IMR-90 (cell line): ENCODE data around the gene STXBP6. TPM values are rescaled to one million over a fixed set of nuclear protein-coding genes. Genes with fewer than 3 reads are reported as not detected.

ENCODE experiments used
- ATAC-seq: fragments of 200-7000 bp; cut with Tn5 transposase; 2 replicates; pipeline ENCODE4 v1.9.1; 2020; ENCODE audit warnings: low read depth, mild to moderate bottlenecking, moderate library complexity
- BruUV-seq: library from RNA; stranded (reverse); fragments of 400-500 nt; replicated peaks from 2 replicates; lab custom pipeline; 2021; lab: Mats Ljungman, UMichigan
- CTCF ChIA-PET: fragments of 300-600 bp; formaldehyde crosslinking; extraction: SDS; loops from one replicate; lab custom pipeline; 2021; ENCODE audit warnings: antibody characterized with exemption; lab: Yijun Ruan, JAX
- POLR2A ChIA-PET: fragments of 300-600 bp; sonication (Branson Sonifier 250); formaldehyde crosslinking; loops from one replicate; lab custom pipeline; 2022; ENCODE audit warnings: antibody characterized with exemption; ENCODE audit not compliant: unreplicated experiment; lab: Charles Lee
- DNase-seq: peaks from one replicate; pipeline ENCODE4 v3.0.0; 2013
- H2AFZ ChIP-seq: replicated peaks from 2 replicates; pipeline ENCODE3; 2013; ENCODE audit warnings: low read length, mild to moderate bottlenecking; ENCODE audit not compliant: poor library complexity
- H2AK5ac ChIP-seq: 2 replicates; pipeline ENCODE4 v1.6.1; 2013; ENCODE audit warnings: low read depth, low read length, inconsistent platforms
- H2AK9ac ChIP-seq: replicated peaks from 2 replicates; pipeline ENCODE3; 2013; ENCODE audit warnings: mild to moderate bottlenecking, low read depth, low read length, moderate library complexity; ENCODE audit not compliant: poor library complexity
- H2BK120ac ChIP-seq: 2 replicates; pipeline ENCODE4 v1.6.1; 2013; ENCODE audit warnings: low read depth, low read length, inconsistent platforms
- H2BK15ac ChIP-seq: 3 replicates; pipeline ENCODE4 v1.6.1; 2013; ENCODE audit warnings: low read depth, low read length, inconsistent platforms
- H2BK20ac ChIP-seq: 2 replicates; pipeline ENCODE4 v1.6.1; 2013; ENCODE audit warnings: low read depth, mild to moderate bottlenecking, inconsistent platforms, low read length, moderate library complexity
- H2BK5ac ChIP-seq: 2 replicates; pipeline ENCODE4 v1.6.1; 2013; ENCODE audit warnings: mild to moderate bottlenecking, low read depth, low read length, inconsistent platforms; ENCODE audit not compliant: poor library complexity, severe bottlenecking
- H3K14ac ChIP-seq: replicated peaks from 2 replicates; pipeline ENCODE4 v1.6.1; 2013; ENCODE audit warnings: low read depth, low read length, inconsistent platforms
- H3K18ac ChIP-seq: 2 replicates; pipeline ENCODE4 v1.6.1; 2013; ENCODE audit warnings: low read depth, low read length, control low read depth
- H3K23ac ChIP-seq: 2 replicates; pipeline ENCODE4 v1.6.1; 2013; ENCODE audit warnings: low read depth, low read length, inconsistent platforms
- H3K27ac ChIP-seq: 2 replicates; pipeline ENCODE4 v1.5.1; 2013; ENCODE audit warnings: mild to moderate bottlenecking, control low read depth, low read length; ENCODE audit not compliant: insufficient read depth
- H3K27me3 ChIP-seq: 2 replicates; pipeline ENCODE4 v1.6.1; 2013; ENCODE audit warnings: low read length; ENCODE audit not compliant: control insufficient read depth, insufficient read depth
- H3K36me3 ChIP-seq: 2 replicates; pipeline ENCODE4 v1.6.1; 2013; ENCODE audit warnings: low read length, mixed read lengths; ENCODE audit not compliant: control insufficient read depth, insufficient read depth
- H3K4ac ChIP-seq: 2 replicates; pipeline ENCODE4 v1.6.1; 2013; ENCODE audit warnings: low read depth, low read length, inconsistent platforms
- H3K4me1 ChIP-seq: 2 replicates; pipeline ENCODE4 v1.6.1; 2013; ENCODE audit warnings: low read length, mixed read lengths; ENCODE audit not compliant: control insufficient read depth, insufficient read depth
- H3K4me2 ChIP-seq: 2 replicates; pipeline ENCODE4 v1.6.1; 2013; ENCODE audit warnings: low read depth, mild to moderate bottlenecking, control low read depth, low read length, moderate library complexity
- H3K4me3 ChIP-seq: 2 replicates; pipeline ENCODE4 v1.5.1; 2013; ENCODE audit warnings: low read depth, mild to moderate bottlenecking, control low read depth, low read length, moderate library complexity; ENCODE audit not compliant: insufficient read depth
- H3K56ac ChIP-seq: 2 replicates; pipeline ENCODE4 v1.6.1; 2013; ENCODE audit warnings: low read length, inconsistent platforms; ENCODE audit not compliant: insufficient read depth; ENCODE audit errors: extremely low read depth
- H3K79me1 ChIP-seq, 2 experiments: 2 replicates each; pipeline ENCODE4 v1.6.1; 2013; ENCODE audit warnings: low read length in 2 of 2, inconsistent platforms in 1 of 2, low read depth in 1 of 2
- H3K9ac ChIP-seq: 2 replicates; pipeline ENCODE4 v1.6.1; 2013; ENCODE audit warnings: low read depth, low read length, control low read depth
- H3K9me1 ChIP-seq: 2 replicates; pipeline ENCODE4 v1.6.1; 2013; ENCODE audit warnings: low read length, inconsistent platforms; ENCODE audit not compliant: insufficient read depth
- H3K9me3 ChIP-seq: 2 replicates; pipeline ENCODE4 v1.6.1; 2013; ENCODE audit warnings: low read length; ENCODE audit not compliant: control insufficient read depth, insufficient read depth
- H4K20me1 ChIP-seq: 2 replicates; pipeline ENCODE4 v1.6.1; 2013; ENCODE audit warnings: low read length, inconsistent platforms; ENCODE audit not compliant: insufficient read depth
- H4K5ac ChIP-seq: 2 replicates; pipeline ENCODE4 v1.6.1; 2013; ENCODE audit warnings: mild to moderate bottlenecking, low read depth, low read length, control low read depth
- H4K8ac ChIP-seq, 2 experiments: 2 replicates each; pipeline ENCODE4 v1.6.1; 2013; ENCODE audit warnings: low read depth in 2 of 2, low read length in 2 of 2, control low read depth in 1 of 2, inconsistent platforms in 1 of 2
- H4K91ac ChIP-seq: 2 replicates; pipeline ENCODE4 v1.6.1; 2013; ENCODE audit warnings: low read depth, low read length, inconsistent platforms; ENCODE audit not compliant: insufficient read depth
- BHLHE40 ChIP-seq: fragments of 150-350 bp; IDR thresholded peaks from 2 replicates; pipeline ENCODE4 v1.6.1; 2016; ENCODE audit warnings: mild to moderate bottlenecking, low read depth, low read length
- FOS ChIP-seq: fragments of 150-350 bp; IDR thresholded peaks from 2 replicates; pipeline ENCODE4 v1.6.1; 2016; ENCODE audit warnings: low read depth, low read length
- MAFK ChIP-seq: IDR thresholded peaks from 2 replicates; pipeline ENCODE4 v1.6.1; 2012; ENCODE audit warnings: low read depth, low read length, improper control_type of control experiment
- POLR2A ChIP-seq: IDR thresholded peaks from 2 replicates; pipeline ENCODE4 v1.6.1; 2012; ENCODE audit warnings: mild to moderate bottlenecking, low read depth, low read length
- SMC3 ChIP-seq: fragments of 150-350 bp; IDR thresholded peaks from 2 replicates; pipeline ENCODE4 v1.6.1; 2016; ENCODE audit warnings: low read depth, mild to moderate bottlenecking, antibody characterized with exemption, low read length, moderate library complexity
- WGBS, 2 experiments: methylation state at CpG; one replicate each; pipeline versions ENCODE4 v1.1.5 to v1.1.7; 2013; ENCODE audit warnings: missing lambda C conversion rate in 2 of 2; ENCODE audit not compliant: insufficient read length in 1 of 2; ENCODE audit errors: extremely low coverage in 2 of 2; 5-methylcytosine and 5-hydroxymethylcytosine counted together
- dilution Hi-C: fragments of 300-500 bp; cut with HindIII; formaldehyde crosslinking; loops from one replicate; pipeline ENCODE4 v1.14.3; 2018; ENCODE audit warnings: low sequenced_read_pairs; ENCODE audit not compliant: unreplicated experiment
- in situ Hi-C: fragments of 300-500 bp; cut with MboI; formaldehyde crosslinking; loops from 3 replicates; pipeline ENCODE4 v1.14.3; 2019; ENCODE audit warnings: low sequenced_read_pairs, inconsistent platforms, mixed read lengths
- intact Hi-C: fragments of 100-400 bp; cut with micrococcal nuclease; formaldehyde crosslinking; loops from 2 replicates; pipeline ENCODE4 v1.10.0; 2022
- polyA plus RNA-seq, 3 experiments: library from polyadenylated mRNA; depleted of rRNA; stranded (reverse); fragments of >200 nt; gene quantifications; 2 replicates each; pipeline ENCODE4 v1.2.3, GENCODE V29; 2012; ENCODE audit warnings: low replicate concordance in 1 of 3
- total RNA-seq: library from RNA; depleted of rRNA; stranded (reverse); fragments of >200 nt; gene quantifications from 2 replicates; pipeline ENCODE4 v1.2.3, GENCODE V29; 2012
- TF ChIP-seq, protein P1 (sequence below): fragments of 150-350 bp; IDR thresholded peaks from 2 replicates; pipeline ENCODE4 v1.6.1; 2016; ENCODE audit warnings: low read depth, mild to moderate bottlenecking, low read length, moderate library complexity, borderline replicate concordance

Gene STXBP6
- total and polyA plus RNA-seq, 2 of the 4 experiments (the other 2 are of a cell fraction) = 14.2 to 14.3 TPM

DNA sequence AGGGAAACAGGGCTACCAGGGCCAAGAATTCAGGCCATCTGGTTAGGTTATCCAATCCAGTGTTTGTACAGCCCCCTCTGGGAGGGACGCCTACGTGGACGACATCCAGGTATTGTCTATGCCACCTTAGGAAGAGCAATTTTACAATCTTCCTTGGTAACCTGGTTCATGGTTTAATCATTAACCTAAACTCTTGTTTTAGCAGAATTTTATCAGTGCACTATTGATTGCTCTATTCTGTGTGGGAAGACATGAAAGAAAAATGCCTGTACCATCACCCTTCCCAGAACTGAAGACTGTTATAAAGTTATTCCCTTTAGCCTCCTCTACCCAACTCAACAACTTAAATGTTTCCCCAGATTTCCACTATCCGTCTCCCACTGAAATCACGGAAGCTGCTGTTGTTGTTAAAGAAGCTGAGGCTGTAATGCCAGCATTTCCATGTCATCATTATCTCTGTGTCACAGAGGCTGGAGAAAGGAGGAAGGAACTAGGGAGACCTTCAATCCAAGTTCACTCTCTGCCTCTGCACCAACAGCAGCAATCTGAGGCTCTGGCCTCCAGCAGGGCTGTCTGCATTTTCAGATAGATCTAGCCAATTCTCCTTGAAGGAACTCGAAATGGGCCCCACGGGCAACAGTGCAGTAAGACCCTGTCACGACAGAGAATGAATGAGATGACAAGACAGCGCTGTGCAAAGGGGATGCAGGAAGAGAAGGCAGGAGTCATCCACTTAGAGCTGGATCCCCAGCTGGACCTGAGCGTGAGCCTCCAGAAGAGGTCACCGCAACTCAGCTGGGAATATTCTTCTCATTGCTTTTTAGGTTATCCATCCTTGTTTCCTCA is 232.5 kb downstream of the STXBP6 start (continued):
- TF ChIP-seq, protein P1, sequence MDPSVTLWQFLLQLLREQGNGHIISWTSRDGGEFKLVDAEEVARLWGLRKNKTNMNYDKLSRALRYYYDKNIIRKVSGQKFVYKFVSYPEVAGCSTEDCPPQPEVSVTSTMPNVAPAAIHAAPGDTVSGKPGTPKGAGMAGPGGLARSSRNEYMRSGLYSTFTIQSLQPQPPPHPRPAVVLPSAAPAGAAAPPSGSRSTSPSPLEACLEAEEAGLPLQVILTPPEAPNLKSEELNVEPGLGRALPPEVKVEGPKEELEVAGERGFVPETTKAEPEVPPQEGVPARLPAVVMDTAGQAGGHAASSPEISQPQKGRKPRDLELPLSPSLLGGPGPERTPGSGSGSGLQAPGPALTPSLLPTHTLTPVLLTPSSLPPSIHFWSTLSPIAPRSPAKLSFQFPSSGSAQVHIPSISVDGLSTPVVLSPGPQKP = no peak
- TF ChIP-seq BHLHE40 = no peak

DNA sequence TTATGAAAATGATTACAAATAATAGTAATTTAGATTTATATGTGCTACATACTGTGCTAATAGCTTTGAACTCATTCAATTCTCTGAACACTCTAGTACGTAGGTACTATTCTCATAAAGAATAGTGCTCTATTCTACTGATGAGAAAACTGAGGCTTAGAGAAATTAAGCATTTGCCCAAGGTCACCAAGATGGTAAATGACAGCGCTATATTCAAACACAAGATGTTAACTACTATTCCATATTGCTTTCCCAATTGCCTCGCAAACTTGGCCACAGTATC is 233.1 kb downstream of the STXBP6 start:
- H3K36me3 ChIP-seq = no peaks in the 10 kb centered on the region
- no peak overlapping the region for H3K14ac ChIP-seq
- H4K91ac ChIP-seq = no peak overlapping the region
- TF ChIP-seq FOS (no peak), MAFK (no peak), SMC3 (no peak), POLR2A (no peak)
- no peak overlapping the region for H2AFZ ChIP-seq
- no peak overlapping the region for H2BK20ac ChIP-seq
- DNase-seq (no peak), ATAC-seq (no peak)
- no peaks in the 10 kb centered on the region for H3K9me1 ChIP-seq
- no peak overlapping the region for H2BK15ac ChIP-seq
- POLR2A ChIA-PET = no interaction called here
- H4K8ac ChIP-seq = no peak overlapping the region
- CTCF ChIA-PET = no interaction called here
- no peak overlapping the region for H2AK9ac ChIP-seq
- no peaks in the 10 kb centered on the region for H3K79me1 ChIP-seq
- H3K4me3 ChIP-seq = no peak overlapping the region
- H3K23ac ChIP-seq = no peak overlapping the region
- no peak overlapping the region for H2AK5ac ChIP-seq
- H3K27me3 ChIP-seq = no peaks in the 10 kb centered on the region
- H2BK120ac ChIP-seq = no peak overlapping the region; the same call in 1 of the 2 replicates
- intact Hi-C loops (loop anchor here (5.0 kb wide), 1 partner anchor 150 kb away; no protein-coding TSS in a partner anchor), dilution Hi-C loops (no loop called here), in situ Hi-C loops (loop anchor here (5.0 kb wide), 2 partner anchors 225 to 315 kb away; no protein-coding TSS in a partner anchor)
- H3K4me2 ChIP-seq = no peak overlapping the region
- no peak overlapping the region for H4K5ac ChIP-seq
- BruUV-seq = no TSS peak
- H3K4me1 ChIP-seq = no peaks in the 10 kb centered on the region
- H3K56ac ChIP-seq = no peak overlapping the region
- no peak overlapping the region for H2BK5ac ChIP-seq
- WGBS, 2 experiments = no CpG with 5 or more reads among the region's 3 CpGs
- H3K4ac ChIP-seq = no peak overlapping the region
- no peaks in the 10 kb centered on the region for H3K9me3 ChIP-seq
- no peaks in the 10 kb centered on the region for H4K20me1 ChIP-seq
- no peak overlapping the region for H3K27ac ChIP-seq
- no peak overlapping the region for H3K18ac ChIP-seq
- H3K9ac ChIP-seq = no peak overlapping the region
